ENCODE data around the gene HBG2.

GRCh38 chr11:5282628-5283027, 28.0 kb upstream of the HBG2 start:
- no peak for TF ChIP-seq CTCF (conservative IDR thresholded peaks at IDR 0.05 in 1 of 2, IDR thresholded peaks at IDR 0.05 in 1 of 2; ENCODE audit: low read depth in 1 of 2, low read length in 2 of 2)
- no peak for TF ChIP-seq EZH2 (IDR thresholded peaks at IDR 0.05; ENCODE audit: low read length, missing control alignments)
